OCI-LY3 (cell line): ENCODE measurements around the gene CREB3L1.

ENCODE experiments used
- CTCF ChIP-seq: fragments of 200-600, 300-600 bp; sonication (generic); IDR thresholded peaks from 2 replicates; pipeline ENCODE4 v1.5.1; 2014; ENCODE audit warnings: antibody characterized with exemption, low read length, low read depth
- EZH2phosphoT487 ChIP-seq: fragments of 200-600 bp; shearing (Covaris generic); IDR thresholded peaks from 2 replicates; pipeline ENCODE4 v1.6.1; 2018; ENCODE audit warnings: antibody characterized with exemption, mixed run types, low read depth

- TF ChIP-seq CTCF (no peak), EZH2phosphoT487 (no peak)
Observed at GRCh38 chr11:46326813-46327416, 49.5 kb downstream of the CREB3L1 start.
